Measurements from ENCODE around the gene SND1. TPM values are rescaled to one million over a fixed set of nuclear protein-coding genes. Genes with fewer than 3 reads are reported as not detected.
A peak's percentile ranks its signal among the peaks of the same experiment; 100 is the strongest.

The SND1 gene
- total RNA-seq, 1 experiment from 2014 or later = 111 TPM

DNA sequence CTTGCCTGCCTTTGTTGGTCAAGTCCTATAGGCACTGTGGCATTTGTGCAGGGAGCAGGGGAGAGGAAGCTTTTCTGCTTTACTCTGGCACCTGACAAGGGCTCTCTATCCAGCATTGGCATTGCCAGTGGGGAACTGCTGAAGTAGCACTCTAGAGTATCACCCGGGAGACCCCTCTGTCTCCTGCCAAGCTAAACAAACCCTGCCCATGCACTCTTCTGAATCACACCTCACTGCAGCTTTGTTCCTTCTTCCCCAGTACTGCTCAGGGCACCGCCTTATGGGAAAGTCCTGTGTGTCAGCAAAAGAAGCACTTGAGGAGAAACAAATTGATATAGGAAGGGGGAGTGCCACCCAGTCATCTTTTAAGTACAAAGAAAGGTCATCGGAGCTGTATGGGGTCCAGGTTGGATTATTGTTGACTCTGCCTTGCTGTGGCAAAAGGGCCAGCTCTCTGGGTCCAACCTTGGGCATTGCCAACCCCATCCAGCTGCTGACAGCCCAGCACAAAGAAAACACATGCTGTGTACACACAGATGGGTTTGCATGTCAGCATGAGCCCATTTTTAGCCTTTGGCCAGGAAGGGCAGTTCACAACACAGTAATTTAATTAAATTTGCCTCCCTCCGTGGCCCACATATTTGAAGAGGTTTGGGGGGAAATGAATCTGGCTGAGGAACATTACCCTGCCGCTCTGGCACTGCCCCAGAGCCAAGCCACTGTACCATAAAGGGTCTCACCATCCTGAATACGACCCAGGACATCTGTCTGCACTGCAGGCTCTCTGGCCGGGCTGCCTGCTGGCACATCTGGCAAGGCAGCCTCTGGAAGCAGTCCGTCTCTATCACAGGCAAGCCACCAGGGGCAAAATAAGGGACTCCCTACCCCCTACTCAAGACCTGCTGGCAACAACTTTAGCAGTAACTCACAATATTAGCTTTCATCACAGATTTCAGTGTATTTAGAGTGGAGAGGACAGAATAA is 366.2 kb downstream of the SND1 start:
- no peak for DNase-seq (ENCODE audit: low spot score)

- DNase-seq (ENCODE audit: low spot score) = no peak
These were observed 367.3 kb downstream of the SND1 start for GRCh38 chr7:128019288-128019687.

DNA sequence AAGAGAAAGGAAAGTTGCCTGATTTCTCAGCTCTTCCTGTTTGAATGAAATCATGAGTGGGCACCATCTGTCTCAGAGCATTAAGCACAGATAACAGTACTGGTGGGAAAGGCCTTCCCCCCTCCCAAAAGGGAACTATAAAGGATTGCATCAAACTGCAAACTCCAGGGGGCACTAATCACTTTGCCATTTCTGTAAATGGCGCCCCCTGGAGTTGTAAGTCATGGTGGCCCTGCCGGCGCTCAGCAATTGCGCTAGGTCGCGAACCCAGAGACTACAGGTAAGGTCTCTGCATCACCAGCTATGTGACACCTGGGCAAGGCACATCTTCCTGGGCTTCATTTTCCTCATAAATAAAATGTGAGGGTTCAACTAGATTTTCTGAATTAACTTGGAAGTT is 368.2 kb downstream of the SND1 start:
- DNase-seq (ENCODE audit: low spot score) = no peak

DNA sequence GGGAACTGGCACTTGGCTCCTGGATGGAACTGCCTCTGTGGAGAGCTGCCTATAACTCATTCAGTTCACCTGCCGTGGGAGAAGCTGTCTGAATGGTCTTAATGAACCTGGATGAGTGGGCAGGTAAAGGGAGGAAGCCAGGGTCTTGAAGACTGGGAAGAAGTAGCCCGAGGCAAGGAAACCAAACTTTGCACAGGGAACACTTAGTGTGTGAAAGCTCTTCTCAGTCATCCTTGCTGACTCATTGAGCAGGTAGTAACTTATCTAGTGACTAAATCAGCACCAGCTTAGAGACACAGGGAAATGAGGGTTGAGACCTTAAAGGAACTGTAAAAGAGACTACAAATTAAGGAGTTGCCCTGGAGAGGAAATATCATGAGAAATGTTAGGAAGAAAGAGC is 369.4 kb downstream of the SND1 start:
- DNase-seq (ENCODE audit: low spot score) = peak; percentile 62

DNA sequence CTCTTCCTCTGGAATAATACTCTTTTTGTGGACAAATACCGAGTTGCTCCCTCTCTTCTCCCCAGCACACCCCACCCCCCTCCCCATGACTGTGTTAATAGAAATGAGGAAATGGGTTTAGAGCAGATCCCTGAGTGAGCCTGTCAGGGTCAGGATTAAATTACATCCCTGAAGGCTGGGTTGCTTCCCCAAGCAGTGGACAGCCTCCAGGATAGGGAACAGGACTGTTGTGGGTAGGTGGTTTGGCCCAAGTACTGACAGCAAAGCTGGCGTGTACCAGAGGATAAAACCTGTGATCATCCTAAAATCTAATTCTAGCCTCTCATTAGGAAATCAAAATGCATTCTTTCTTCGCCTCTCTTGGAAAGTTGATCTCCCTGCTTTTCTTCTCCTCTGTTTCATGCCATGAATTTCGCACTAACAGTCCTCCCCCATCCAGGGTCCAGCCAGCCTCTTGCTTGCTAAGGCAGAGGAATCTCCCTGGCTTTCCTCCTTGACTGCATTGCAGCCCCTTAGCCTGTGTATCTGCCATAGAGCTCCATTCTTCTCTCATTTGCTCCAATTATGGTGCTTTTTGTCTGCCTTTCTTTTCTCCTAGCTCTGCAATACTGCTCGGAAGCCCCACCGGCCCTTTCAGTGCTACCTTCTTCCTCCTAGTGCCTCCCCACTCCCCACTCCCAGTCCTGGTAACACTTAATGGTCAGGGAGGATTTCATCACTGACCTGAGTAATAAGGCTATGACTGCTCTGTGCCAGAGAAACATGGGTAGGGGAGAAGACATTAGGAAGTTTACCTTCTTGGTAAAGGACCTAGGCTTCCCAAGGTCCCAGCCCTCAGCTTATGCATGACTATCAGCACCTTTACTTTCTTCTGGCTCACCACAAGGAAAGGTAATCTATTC is 370.9 kb downstream of the SND1 start:
- no peak for DNase-seq (ENCODE audit: low spot score)

- no peak for DNase-seq (ENCODE audit: low spot score)
These were observed 372.2 kb downstream of the SND1 start for GRCh38 chr7:128024151-128024550.

DNA sequence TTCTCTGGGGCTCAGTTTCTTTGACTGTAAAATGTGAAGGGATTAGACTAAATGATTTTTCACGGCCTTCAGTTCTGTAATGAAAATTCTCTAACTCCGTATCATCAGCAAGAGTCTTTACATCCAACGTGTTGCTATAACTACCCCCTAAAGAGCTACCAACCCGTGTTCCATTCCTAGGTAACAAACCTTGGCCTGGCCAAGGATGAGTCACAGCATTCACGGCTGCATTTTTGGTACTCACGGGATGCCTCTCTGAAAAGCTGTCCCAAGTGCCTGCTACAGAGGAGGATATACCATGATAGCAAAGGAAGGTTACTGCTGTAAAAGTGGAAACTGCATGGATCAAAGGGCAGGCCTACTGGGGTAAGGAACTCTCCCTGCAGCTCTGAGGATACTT is 373.4 kb downstream of the SND1 start:
- no peak for DNase-seq (ENCODE audit: low spot score)

DNA sequence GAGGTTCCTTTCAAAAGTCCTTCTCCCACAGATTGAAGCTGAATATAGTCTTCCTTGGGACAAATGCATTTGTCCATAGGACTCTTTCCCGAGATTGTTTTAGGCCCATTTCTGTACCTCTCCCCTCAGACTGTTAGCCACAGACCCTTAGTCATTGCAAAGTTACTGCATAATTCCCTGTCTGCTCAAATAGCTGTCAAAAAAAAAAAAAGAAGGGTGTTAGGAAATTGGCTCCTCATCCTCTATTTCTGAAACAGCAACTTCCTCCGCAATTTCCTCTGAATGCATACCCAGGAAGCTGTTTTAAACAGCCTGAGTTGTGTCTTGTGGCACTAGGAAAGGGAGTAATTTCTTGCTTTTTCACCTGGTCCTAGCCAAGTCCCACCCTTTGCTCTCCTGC is 373.8 kb downstream of the SND1 start:
- DNase-seq (ENCODE audit: low spot score) = no peak

DNA sequence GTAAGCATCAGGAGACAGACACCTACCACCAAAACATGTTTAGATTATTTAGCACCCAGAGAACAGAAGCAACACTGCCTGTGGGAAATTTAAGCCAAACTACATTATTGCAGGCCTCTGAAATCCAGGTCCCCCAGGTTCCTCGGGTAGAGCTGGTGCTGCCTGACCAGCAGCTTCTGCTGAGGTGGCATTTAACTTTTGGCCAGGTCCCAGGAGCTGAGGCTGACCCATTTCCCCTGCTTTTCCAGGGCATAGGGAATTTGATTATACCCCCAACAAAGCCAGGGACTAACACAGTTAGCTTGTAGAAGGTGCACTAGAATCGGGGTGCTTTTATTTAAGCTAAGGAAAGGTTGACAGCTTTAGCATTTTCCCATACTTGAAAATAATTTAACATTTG is 374.6 kb downstream of the SND1 start:
- DNase-seq (ENCODE audit: low spot score) = no peak

GRCh38 chr7:128027485-128027980 is 375.5 kb downstream of the SND1 start:
- no peak for DNase-seq (ENCODE audit: low spot score)

GRCh38 chr7:128029405-128029995 is 377.5 kb downstream of the SND1 start:
- DNase-seq (ENCODE audit: low spot score) = no peak

DNA sequence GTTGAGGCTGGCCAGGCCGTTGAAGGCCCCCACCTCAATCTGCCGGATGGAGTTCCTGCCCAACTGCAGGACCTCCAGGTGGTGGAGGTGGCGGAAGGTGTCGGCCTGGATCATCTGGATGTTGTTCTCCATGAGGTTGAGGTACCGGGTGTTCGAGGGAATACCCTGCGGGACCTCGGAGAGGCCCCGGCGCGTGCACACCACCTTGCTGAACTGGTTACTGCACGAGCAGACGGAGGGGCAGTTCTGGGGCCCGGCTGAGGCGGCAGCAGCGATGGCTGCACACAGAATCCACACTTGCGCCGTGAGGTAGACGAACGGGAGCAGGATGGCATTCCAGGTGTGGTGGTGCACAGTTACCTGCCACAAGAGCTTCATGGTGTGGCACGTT is 378.3 kb downstream of the SND1 start:
- no peak for DNase-seq (ENCODE audit: low spot score)

GRCh38 chr7:128030654-128031611 is 378.9 kb downstream of the SND1 start, which contains the start of gene LRRC4:
Gene LRRC4, minus strand, starts transcription at chr7:128031437. Its CDS starts 797 bp downstream, at chr7:128030640.
- no peak for DNase-seq (ENCODE audit: low spot score)

DNA sequence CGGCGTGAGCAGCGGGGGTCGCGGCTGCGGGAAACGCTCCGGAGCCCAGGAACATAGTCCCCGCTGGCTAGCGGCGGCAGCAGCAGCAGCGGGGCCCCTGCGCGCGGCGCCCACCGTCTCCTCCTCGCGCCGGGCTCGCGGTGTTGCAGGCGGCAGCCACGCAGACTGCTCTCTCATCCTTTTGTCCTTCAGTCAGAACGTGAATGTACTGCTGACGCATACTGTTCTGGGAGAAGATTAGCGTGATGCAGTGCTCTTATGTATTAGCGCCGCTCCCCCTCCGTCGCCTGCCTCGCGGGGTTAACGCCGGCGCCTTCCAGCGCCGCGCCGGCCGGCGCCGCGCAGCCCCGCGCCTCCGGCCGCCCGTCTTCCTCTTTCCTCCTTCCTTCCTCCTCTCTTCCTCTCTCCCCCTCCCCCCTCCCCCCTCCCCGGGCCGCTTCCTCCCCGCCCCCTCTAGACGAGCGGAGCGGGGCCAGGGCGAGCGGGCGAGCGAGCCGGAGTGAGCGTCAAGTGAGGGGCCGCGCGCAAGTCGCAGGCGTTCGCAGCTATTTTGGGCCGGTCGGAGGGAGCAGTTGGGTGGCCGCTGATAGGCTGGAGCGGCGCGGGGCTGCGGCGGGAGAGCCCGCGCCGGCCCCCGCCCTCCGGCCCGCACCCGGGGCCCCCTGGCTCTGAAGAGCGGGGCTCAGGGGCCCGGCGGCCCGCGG is 380.1 kb downstream of the SND1 start:
- peak; percentile 71 for DNase-seq (ENCODE audit: low spot score)

DNA sequence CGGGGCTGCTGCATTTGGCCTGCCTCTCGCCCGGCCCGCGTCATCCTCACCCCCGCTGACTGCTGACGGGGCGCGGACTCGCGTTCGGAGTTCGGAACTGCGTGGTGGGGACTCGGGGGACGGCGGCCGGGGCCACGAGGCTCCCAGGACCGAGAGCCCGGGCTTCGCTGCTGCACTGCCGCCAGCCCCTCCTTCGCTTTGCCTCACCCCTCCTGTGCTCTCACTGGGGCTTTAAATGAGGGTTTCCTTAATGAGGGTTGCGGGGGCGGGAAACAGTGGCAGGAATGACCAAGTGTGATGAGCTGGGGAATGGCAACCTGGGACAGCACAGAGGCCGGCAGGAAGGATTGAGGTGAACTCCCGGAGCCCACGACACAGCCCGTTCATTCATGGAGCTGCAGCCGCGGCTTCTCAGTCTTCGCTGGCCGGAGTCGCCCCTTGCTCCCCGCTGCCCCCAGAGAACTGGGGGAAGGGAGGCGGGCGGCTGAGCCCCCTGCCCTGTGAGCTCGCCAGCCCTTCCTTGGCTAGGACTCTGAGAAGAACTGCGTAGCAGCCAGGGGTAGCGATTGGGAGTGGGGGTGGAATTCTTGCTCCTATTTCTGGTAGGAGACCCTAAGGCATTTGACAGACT is 380.7 kb downstream of the SND1 start:
- DNase-seq (ENCODE audit: low spot score) = no peak

DNA sequence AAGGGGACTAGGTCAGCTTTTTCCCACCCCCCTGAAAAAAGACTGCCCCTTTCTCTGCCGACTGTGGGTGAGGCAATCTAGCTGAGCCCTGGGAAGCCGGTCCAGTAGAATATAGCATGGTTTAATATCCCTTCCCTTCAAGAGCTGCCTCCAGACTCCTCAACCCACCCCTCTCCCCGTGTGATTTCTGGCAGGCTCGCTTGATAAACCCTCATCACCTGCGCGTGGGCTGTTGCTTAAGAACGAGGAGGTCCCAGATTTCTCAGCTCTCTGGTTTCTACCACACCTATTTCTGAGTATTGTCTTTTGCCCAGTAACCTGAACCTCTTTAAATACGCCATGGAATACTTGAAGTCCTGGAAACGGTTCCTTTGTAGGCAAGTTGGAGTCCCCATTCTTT is 381.3 kb downstream of the SND1 start:
- DNase-seq (ENCODE audit: low spot score) = no peak

DNA sequence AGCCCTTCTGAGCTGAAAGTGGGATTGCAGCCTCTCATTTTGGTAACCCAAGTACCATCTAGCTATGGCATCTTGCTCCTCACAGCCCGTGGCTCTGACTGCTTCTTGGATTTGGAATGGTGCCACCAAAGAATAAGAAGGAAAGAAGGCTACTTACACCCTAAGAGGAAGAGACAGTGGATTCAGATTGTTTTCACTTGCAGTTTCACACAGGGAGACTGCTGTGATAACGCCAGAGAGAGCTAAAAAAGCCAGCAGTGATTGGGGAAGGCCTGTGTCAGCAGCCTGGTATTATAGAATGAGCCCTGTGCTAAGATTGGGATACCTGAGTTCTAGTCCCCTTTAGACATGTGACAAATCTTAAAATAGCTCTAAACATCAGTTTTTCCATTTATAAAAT is 382.8 kb downstream of the SND1 start:
- DNase-seq (ENCODE audit: low spot score) = no peak

GRCh38 chr7:128035712-128036111 is 383.7 kb downstream of the SND1 start:
- no peak for DNase-seq (ENCODE audit: low spot score)

- DNase-seq (ENCODE audit: low spot score) = no peak
These were observed 384.4 kb downstream of the SND1 start for GRCh38 chr7:128036226-128036940.
